Neutrophil (primary cell): ENCODE measurements around the gene CHCHD6.

Experiments
- H3K27ac ChIP-seq: fragments of 200-600 bp; sonication (generic); 2 replicates; pipeline ENCODE4 v1.5.1; 2016; ENCODE audit warnings: mild to moderate bottlenecking, moderate library complexity
- H3K27me3 ChIP-seq: fragments of 200-600 bp; sonication (generic); 2 replicates; pipeline ENCODE4 v1.6.0; 2016; ENCODE audit warnings: mild to moderate bottlenecking
- H3K36me3 ChIP-seq: fragments of 200-600 bp; sonication (generic); 2 replicates; pipeline ENCODE4 v1.5.1; 2017
- H3K4me1 ChIP-seq, 2 experiments: fragments of 200-600 bp in 1 of 2; sonication (generic) in 1 of 2; 1 replicate in 1 of 2; 2 replicates in 1 of 2; pipeline versions ENCODE4 v1.5.1 to v1.6.1; 2013 to 2016; ENCODE audit warnings: low read depth in 1 of 2, low read length in 1 of 2, mild to moderate bottlenecking in 1 of 2, moderate library complexity in 1 of 2; ENCODE audit not compliant: control insufficient read depth in 1 of 2, insufficient read depth in 1 of 2
- H3K4me3 ChIP-seq, 2 experiments: fragments of 200-600 bp in 1 of 2; sonication (generic) in 1 of 2; 1 replicate in 1 of 2; 2 replicates in 1 of 2; pipeline ENCODE4 v1.5.1; 2013 to 2016; ENCODE audit warnings: low read depth in 1 of 2, low read length in 1 of 2, mild to moderate bottlenecking in 1 of 2, moderate library complexity in 1 of 2
- H3K9me3 ChIP-seq: fragments of 200-600 bp; sonication (generic); 2 replicates; pipeline ENCODE4 v1.5.1; 2016
- TF ChIP-seq, protein P1 (sequence below): fragments of 200-600 bp; sonication (generic); IDR thresholded peaks from 2 replicates; pipeline ENCODE4 v1.5.1; 2016; ENCODE audit warnings: antibody characterized with exemption

Gene CHCHD6

DNA sequence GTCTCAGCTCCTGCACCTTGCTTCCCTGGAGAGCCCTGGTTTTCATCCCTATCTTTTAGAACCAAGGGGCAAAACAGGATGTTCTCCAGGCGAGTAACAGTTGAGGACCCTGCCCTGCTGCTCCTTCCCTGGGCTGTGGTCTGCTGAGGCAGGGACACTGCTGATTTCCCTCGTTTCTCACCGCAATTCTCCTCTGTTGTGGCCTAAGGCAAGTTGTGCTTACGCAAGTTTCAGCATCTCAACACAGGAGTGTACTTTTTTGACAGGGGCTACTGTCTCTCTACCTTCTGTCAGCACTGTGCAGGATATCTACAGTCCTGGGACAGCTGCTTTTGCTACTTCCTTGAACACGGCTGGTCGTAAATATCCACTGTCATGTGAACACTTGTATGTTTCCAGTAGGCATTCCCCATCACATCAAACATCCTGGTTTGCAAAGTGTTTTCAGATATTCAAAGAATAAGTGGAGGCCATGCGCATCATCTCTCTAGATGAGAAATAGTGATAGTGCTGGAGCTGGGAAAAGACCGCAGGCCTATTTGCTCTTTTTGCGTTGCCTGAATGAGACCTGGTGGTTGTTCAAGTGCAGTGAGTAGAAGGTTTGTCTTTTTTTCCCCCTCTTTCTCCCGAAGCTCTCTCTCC is 168.8 kb downstream of the CHCHD6 start:
- no peaks in the 10 kb centered on the region for H3K27me3 ChIP-seq
- H3K27ac ChIP-seq = no peak overlapping the region
- H3K4me1 ChIP-seq = no peaks in the 10 kb centered on the region
- TF ChIP-seq, protein P1, sequence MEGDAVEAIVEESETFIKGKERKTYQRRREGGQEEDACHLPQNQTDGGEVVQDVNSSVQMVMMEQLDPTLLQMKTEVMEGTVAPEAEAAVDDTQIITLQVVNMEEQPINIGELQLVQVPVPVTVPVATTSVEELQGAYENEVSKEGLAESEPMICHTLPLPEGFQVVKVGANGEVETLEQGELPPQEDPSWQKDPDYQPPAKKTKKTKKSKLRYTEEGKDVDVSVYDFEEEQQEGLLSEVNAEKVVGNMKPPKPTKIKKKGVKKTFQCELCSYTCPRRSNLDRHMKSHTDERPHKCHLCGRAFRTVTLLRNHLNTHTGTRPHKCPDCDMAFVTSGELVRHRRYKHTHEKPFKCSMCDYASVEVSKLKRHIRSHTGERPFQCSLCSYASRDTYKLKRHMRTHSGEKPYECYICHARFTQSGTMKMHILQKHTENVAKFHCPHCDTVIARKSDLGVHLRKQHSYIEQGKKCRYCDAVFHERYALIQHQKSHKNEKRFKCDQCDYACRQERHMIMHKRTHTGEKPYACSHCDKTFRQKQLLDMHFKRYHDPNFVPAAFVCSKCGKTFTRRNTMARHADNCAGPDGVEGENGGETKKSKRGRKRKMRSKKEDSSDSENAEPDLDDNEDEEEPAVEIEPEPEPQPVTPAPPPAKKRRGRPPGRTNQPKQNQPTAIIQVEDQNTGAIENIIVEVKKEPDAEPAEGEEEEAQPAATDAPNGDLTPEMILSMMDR = no peak
- H3K36me3 ChIP-seq = no peaks in the 10 kb centered on the region
- no peak overlapping the region for H3K4me3 ChIP-seq
- no peaks in the 10 kb centered on the region for H3K9me3 ChIP-seq

DNA sequence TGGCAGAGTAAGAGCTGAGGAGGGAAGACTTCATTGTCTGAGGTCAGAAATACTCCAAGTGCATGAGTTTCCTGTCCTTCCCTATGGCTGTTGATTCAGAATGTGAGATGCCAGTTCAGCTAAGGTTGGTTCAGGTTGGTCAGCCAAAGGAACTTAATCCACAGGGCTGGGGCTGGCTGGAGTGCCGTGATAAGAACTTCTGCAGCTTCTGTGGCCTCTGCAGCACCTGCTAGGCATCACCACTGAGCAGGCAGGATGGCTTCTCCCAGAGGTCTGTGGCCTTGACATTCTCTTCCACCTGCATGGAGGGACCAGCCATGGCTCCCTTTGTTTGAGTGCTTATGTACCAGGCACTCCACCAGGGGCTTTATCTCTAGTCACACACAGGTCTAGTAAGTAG is 169.4 kb downstream of the CHCHD6 start:
- H3K4me1 ChIP-seq = no peaks in the 10 kb centered on the region
- no peaks in the 10 kb centered on the region for H3K9me3 ChIP-seq
- TF ChIP-seq, protein P1 = no peak
- no peak overlapping the region for H3K27ac ChIP-seq
- no peaks in the 10 kb centered on the region for H3K36me3 ChIP-seq
- peaks cover 1% of the 10 kb centered on the region for H3K27me3 ChIP-seq
- H3K4me3 ChIP-seq = no peak overlapping the region

DNA sequence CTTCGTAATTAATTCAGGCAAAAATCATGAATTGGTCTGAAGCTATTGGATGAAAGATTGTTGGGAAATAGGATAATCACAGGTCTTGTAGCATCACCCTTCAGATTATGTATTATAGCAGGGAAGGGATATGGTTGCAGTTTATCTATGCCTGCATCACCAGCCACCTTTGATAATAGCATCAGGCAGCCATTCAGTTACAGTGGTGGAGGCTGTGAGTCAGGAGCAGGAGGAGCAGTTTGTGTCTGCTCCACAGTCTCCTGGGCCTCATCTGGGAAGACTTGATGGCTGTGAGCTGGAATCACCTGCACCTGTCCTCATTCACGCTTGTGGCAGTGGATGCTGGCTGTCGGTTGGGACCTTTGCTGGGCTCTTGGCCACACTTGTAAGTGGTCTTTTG is 174.6 kb downstream of the CHCHD6 start:
- no peaks in the 10 kb centered on the region for H3K36me3 ChIP-seq
- no peaks in the 10 kb centered on the region for H3K4me1 ChIP-seq
- H3K4me3 ChIP-seq = no peak overlapping the region
- peaks cover 9% of the 10 kb centered on the region for H3K27me3 ChIP-seq
- H3K9me3 ChIP-seq = no peaks in the 10 kb centered on the region
- TF ChIP-seq, protein P1 = no peak
- H3K27ac ChIP-seq = no peak overlapping the region

DNA sequence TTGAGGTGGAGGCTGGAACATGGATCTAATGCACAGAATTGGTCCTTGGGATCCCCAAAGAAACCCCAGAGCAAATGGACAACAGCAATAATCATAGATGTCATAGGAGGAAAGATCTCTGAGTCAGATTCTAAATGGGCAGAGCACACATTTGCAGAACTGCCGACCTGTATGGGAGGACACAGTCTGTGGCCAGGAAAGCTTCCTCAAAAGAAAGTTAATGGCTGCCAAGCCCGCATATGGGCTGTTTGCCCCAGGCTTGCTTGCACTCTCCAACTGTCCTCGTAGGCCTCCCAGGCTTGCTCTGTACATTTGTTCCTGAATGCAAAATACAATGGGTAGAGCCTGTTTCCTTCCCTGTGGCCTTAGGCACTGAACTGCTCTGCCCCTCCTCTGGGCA is 176.9 kb downstream of the CHCHD6 start:
- TF ChIP-seq, protein P1 = no peak
- Histone ChIP-seq H3K27me3 (peaks cover 9% of the 10 kb centered on the region), H3K36me3 (no peaks in the 10 kb centered on the region), H3K9me3 (no peaks in the 10 kb centered on the region), H3K27ac (no peak overlapping the region), H3K4me3 (no peak overlapping the region), H3K4me1 (no peaks in the 10 kb centered on the region)

DNA sequence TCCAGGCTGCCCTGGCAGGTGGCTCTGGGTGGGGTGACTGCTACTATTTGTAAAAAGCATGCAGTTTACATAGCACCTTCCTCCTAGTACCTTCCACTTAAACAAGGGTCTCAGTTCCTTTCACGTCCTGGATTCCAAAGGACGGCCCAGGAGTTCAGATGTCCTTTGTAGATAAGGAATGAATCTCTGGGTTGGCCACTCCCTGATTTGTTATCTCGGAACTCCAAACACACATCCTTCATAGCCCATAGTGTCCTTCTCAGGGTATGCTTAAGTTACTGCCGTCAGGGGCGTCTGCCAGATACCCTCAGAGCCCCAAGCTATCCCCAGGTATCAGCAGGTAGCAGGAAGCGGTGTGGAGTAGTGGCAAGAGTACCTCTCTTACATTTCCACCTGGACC is 177.8 kb downstream of the CHCHD6 start:
- Histone ChIP-seq H3K9me3 (no peaks in the 10 kb centered on the region), H3K4me1 (no peaks in the 10 kb centered on the region), H3K27ac (no peak overlapping the region), H3K27me3 (peaks cover 9% of the 10 kb centered on the region), H3K36me3 (no peaks in the 10 kb centered on the region), H3K4me3 (no peak overlapping the region)
- TF ChIP-seq, protein P1 = no peak
